K562 (cell line): ENCODE measurements around the gene GSTM1. TPM values are rescaled to one million over a fixed set of nuclear protein-coding genes. Genes with fewer than 3 reads are reported as not detected.

Experiments used
- ATAC-seq: fragments of 200-7000 bp; cut with Tn5 transposase; 3 replicates; pipeline ENCODE4 v1.9.1; 2020; ENCODE audit warnings: moderate library complexity
- BruUV-seq: library from RNA; stranded (reverse); fragments of 400-500 nt; replicated peaks from 2 replicates; lab custom pipeline; 2021; lab: Mats Ljungman, UMichigan
- CTCF ChIA-PET: fragments of 300-600 bp; formaldehyde crosslinking; extraction: SDS; loops from one replicate; lab custom pipeline; 2021; ENCODE audit warnings: low intra/inter-chr PET ratio; lab: Yijun Ruan, JAX
- POLR2A ChIA-PET: fragments of 300-600, 350-650 bp; sonication (Branson Sonifier 250); formaldehyde crosslinking; extraction: SDS; loops from one replicate; lab custom pipeline; 2021; ENCODE audit warnings: antibody characterized with exemption, inconsistent platforms; lab: Yijun Ruan, JAX
- DNase-seq, 4 experiments: peaks; one replicate each; pipeline versions ENCODE4 v3.0.0 to v3.0.0-alpha.2; 2011 to 2018; ENCODE audit warnings: low spot score in 3 of 4, mixed read lengths in 3 of 4; ENCODE audit errors: extremely low read depth in 1 of 4
- FAIRE-seq: peaks from 2 replicates; lab custom pipeline; 2011; peaks lifted over from hg19 to GRCh38; lab: Jason Lieb, UNC
- H2AFZ ChIP-seq: 2 replicates; pipeline ENCODE4 v1.6.0; 2011; ENCODE audit warnings: low read depth, low read length, control low read depth, inconsistent platforms
- H3K27ac ChIP-seq: fragments of 200-600 bp; 3 replicates; pipeline ENCODE4 v1.8.0; 2011; ENCODE audit warnings: low read depth, mild to moderate bottlenecking, control low read depth, inconsistent platforms, low read length, moderate library complexity, mixed read lengths; ENCODE audit errors: extremely low read depth
- H3K27me3 ChIP-seq, 2 experiments: fragments of 300-600 bp in 1 of 2; 2 replicates in 1 of 2; 3 replicates in 1 of 2; pipeline versions ENCODE4 v1.6.0 to v1.8.0; 2011; ENCODE audit warnings: inconsistent platforms in 2 of 2, low read length in 2 of 2, mild to moderate bottlenecking in 1 of 2, mixed read lengths in 1 of 2, moderate library complexity in 1 of 2; ENCODE audit not compliant: control insufficient read depth in 2 of 2, insufficient read depth in 2 of 2
- H3K36me3 ChIP-seq: fragments of 300-600 bp; 3 replicates; pipeline ENCODE4 v1.8.0; 2011; ENCODE audit warnings: mild to moderate bottlenecking, low read length, inconsistent platforms; ENCODE audit not compliant: control insufficient read depth, insufficient read depth
- H3K4me1 ChIP-seq, 2 experiments: fragments of 200-600 bp in 1 of 2; replicated peaks in 1 of 2; 2 replicates in 1 of 2; 3 replicates in 1 of 2; pipeline versions ENCODE4 v1.5.1 to v1.8.0; 2011; ENCODE audit warnings: inconsistent platforms in 2 of 2, low read length in 2 of 2, mild to moderate bottlenecking in 1 of 2, mixed read lengths in 1 of 2, moderate library complexity in 1 of 2; ENCODE audit not compliant: control insufficient read depth in 2 of 2, insufficient read depth in 2 of 2
- H3K4me2 ChIP-seq: 2 replicates; pipeline ENCODE4 v1.6.1; 2011; ENCODE audit warnings: low read length, control low read depth, inconsistent platforms, mixed read lengths; ENCODE audit not compliant: insufficient read depth
- H3K4me3 ChIP-seq: fragments of 200-600 bp; sonication (generic), shearing (Covaris generic); 2 replicates; pipeline ENCODE4 v1.5.1; 2016; ENCODE audit warnings: control low read depth, inconsistent platforms
- H3K79me2 ChIP-seq: fragments of 200-600 bp; 3 replicates; pipeline ENCODE4 v1.8.0; 2011; ENCODE audit warnings: low read length, inconsistent platforms; ENCODE audit not compliant: control insufficient read depth, insufficient read depth
- H3K9ac ChIP-seq, 2 experiments: 2 replicates each; pipeline versions ENCODE4 v1.6.0 to v1.6.1; 2011; ENCODE audit warnings: low read depth in 2 of 2, low read length in 2 of 2, control low read depth in 1 of 2, inconsistent platforms in 1 of 2, mild to moderate bottlenecking in 1 of 2, mixed read lengths in 1 of 2; ENCODE audit not compliant: insufficient read depth in 1 of 2
- H3K9me1 ChIP-seq: one replicate; pipeline ENCODE4 v1.6.0; 2011; ENCODE audit warnings: inconsistent platforms, mild to moderate bottlenecking, low read length, moderate library complexity; ENCODE audit not compliant: control insufficient read depth, insufficient read depth
- H3K9me3 ChIP-seq: replicated peaks from 2 replicates; pipeline ENCODE4 v1.5.1; 2011; ENCODE audit warnings: low read depth, low read length, inconsistent platforms; ENCODE audit not compliant: control insufficient read depth, insufficient read depth
- H4K20me1 ChIP-seq: replicated peaks from 2 replicates; pipeline ENCODE4 v1.6.1; 2011; ENCODE audit warnings: low read length, inconsistent platforms, mixed read lengths; ENCODE audit not compliant: control insufficient read depth, insufficient read depth
- KDM1A ChIP-seq, 2 experiments: fragments of 450-650 bp; IDR thresholded peaks; 2 replicates each; pipeline ENCODE4 v1.6.1; 2016; ENCODE audit warnings: mild to moderate bottlenecking in 2 of 2
- NBN ChIP-seq: fragments of 450-650 bp; IDR thresholded peaks from 2 replicates; pipeline ENCODE4 v1.6.1; 2016; ENCODE audit warnings: low read depth, mild to moderate bottlenecking
- NFYB ChIP-seq: IDR thresholded peaks from 2 replicates; pipeline ENCODE4 v1.6.1; 2011; ENCODE audit warnings: mild to moderate bottlenecking, moderate library complexity; ENCODE audit not compliant: insufficient read length; ENCODE audit errors: extremely low read depth
- PBX2 ChIP-seq, 2 experiments: IDR thresholded peaks in 1 of 2; conservative IDR thresholded peaks in 1 of 2; 2 replicates each; pipeline ENCODE4 v1.6.1; 2016; ENCODE audit warnings: low read depth in 2 of 2, mild to moderate bottlenecking in 1 of 2, missing compliant biosample characterization in 1 of 2, missing genetic modification characterization in 1 of 2, moderate library complexity in 1 of 2
- TCFL5 ChIP-seq: fragments of 250-450 bp; sonication (Bioruptor Pico); conservative IDR thresholded peaks from 2 replicates; pipeline ENCODE4 v1.6.1; 2021; ENCODE audit warnings: mild to moderate bottlenecking, moderate library complexity, matching md5 sums
- ZC3H11A ChIP-seq: IDR thresholded peaks from 2 replicates; pipeline ENCODE4 v1.6.1; 2012; ENCODE audit warnings: low read depth, low read length, improper control_type of control experiment
- ZNF41 ChIP-seq: fragments of 250-450 bp; sonication (Bioruptor Pico); conservative IDR thresholded peaks from 2 replicates; pipeline ENCODE4 v1.4.0; 2020; ENCODE audit warnings: mild to moderate bottlenecking
- ZNF589 ChIP-seq: fragments of 200-800 bp; sonication (Bioruptor generic); IDR thresholded peaks from 2 replicates; pipeline ENCODE4 v1.6.1; 2016; ENCODE audit warnings: low read depth, missing genetic modification characterization, missing compliant biosample characterization
- ZNF780A ChIP-seq: fragments of 250-450 bp; sonication (Bioruptor Pico); IDR thresholded peaks from 2 replicates; pipeline ENCODE4 v1.5.0; 2021; ENCODE audit warnings: mild to moderate bottlenecking
- WGBS: fragments of 100-300 bp; shearing (Covaris generic); methylation state at CpG from one replicate; pipeline ENCODE4 v1.1.6; 2016; ENCODE audit warnings: low coverage, mixed read lengths; ENCODE audit not compliant: insufficient coverage; ENCODE audit errors: missing lambda C conversion rate; 5-methylcytosine and 5-hydroxymethylcytosine counted together
- in situ Hi-C: fragments of 300-500 bp; cut with MboI; formaldehyde crosslinking; loops from 4 replicates; pipeline ENCODE4 v1.15.0; 2018; ENCODE audit warnings: inconsistent platforms, mixed read lengths
- intact Hi-C: fragments of 100-400 bp; cut with micrococcal nuclease; formaldehyde crosslinking; loops from 2 replicates; pipeline ENCODE4 v1.14.2; 2022
- polyA plus RNA-seq, 8 experiments: library from polyadenylated mRNA; depleted of rRNA in 4 of 8; stranded (reverse) in 5 of 8; unstranded in 3 of 8; fragments of >200 nt; fragmentation: Nextera tagmentation in 2 of 8; fragmentation: Illumina TruSeq in 1 of 8; extraction: Ambion mirVana in 2 of 8; extraction: Trizol in 1 of 8; gene quantifications; 2 replicates each; pipeline versions ENCODE4 v1.2.1 to v1.2.3, GENCODE V29; 2011 to 2014; ENCODE audit warnings: inconsistent platforms in 1 of 8, missing spikeins in 1 of 8
- total RNA-seq, 7 experiments: library from RNA; depleted of rRNA in 6 of 7; stranded (reverse); fragments of >200 nt in 6 of 7; fragmentation: Illumina TruSeq in 2 of 7; extraction: Trizol in 2 of 7; gene quantifications; 2 replicates each; pipeline versions ENCODE4 v1.2.1 to v1.2.3, GENCODE V29; 2011 to 2021; ENCODE audit warnings: low replicate concordance in 1 of 7
- TF ChIP-seq, protein P1 (sequence below): sonication (generic); formaldehyde crosslinking; IDR thresholded peaks from 2 replicates; pipeline ENCODE4 v1.8.0; 2023; ENCODE audit warnings: missing genetic modification reagents, mild to moderate bottlenecking, borderline replicate concordance
- TF ChIP-seq, protein P2 (sequence below): sonication (generic); formaldehyde crosslinking; IDR thresholded peaks from 2 replicates; pipeline ENCODE4 v1.8.0; 2022; ENCODE audit warnings: mild to moderate bottlenecking, missing genetic modification reagents

The GSTM1 gene
- total and polyA plus RNA-seq, 9 of the 15 experiments (the other 6 are each of a cell fraction or from before 2014, with no cell fraction given), result not detected

DNA sequence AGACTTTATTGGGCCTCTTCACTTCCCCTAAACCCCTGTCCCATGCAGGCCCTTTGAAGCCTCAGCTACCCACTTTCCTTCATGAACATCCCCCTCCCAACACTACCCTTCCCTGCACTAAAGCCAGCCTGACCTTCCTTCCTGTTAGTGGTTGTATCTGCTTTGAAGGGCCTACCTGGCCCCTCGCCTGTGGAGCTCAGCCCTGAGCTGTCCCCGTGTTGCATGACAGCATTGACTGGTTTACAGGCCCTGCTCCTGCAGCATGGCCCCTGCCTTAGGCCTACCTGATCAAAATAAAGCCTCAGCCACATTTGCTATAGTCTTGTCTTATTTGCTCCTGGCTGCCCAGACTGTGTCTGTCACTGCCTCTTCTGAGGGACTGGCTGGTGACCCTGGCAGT lies 26.2 kb upstream of the GSTM1 start:
- no TSS peak for BruUV-seq
- DNase-seq (no peak), FAIRE-seq (no peak), ATAC-seq (no peak)
- peaks cover 0 to 10% of the 10 kb centered on the region in 2 experiments; a peak in 4 of 5 replicates for H3K4me1 ChIP-seq
- intact Hi-C loops, result no loop called here
- H3K9me3 ChIP-seq, result no peaks in the 10 kb centered on the region
- H2AFZ ChIP-seq, result no peak overlapping the region
- in situ Hi-C loops, result no loop called here
- ChIA-PET POLR2A (interaction anchor here (1.1 to 2.7 kb wide), 4 partner anchors 11 to 325 kb away, joined by 3 to 10 read pairs (median 4); no protein-coding TSS in a partner anchor), CTCF (no interaction called here)
- 0 out of 4 replicates have a peak overlapping the region, but pooled peaks of 1 of the 2 experiments have one; percentile 30 for H3K9ac ChIP-seq
- H3K4me2 ChIP-seq, result no peak overlapping the region
- H3K27me3 ChIP-seq, result no peaks in the 10 kb centered on the region
- H3K9me1 ChIP-seq, result no peaks in the 10 kb centered on the region
- no peak overlapping the region for H3K4me3 ChIP-seq
- no peaks in the 10 kb centered on the region for H3K79me2 ChIP-seq
- WGBS, result 37% methylated on average over 2 of the region's 2 CpGs
- H4K20me1 ChIP-seq, result no peaks in the 10 kb centered on the region
- H3K36me3 ChIP-seq, result peaks cover 14% of the 10 kb centered on the region; the same call in 2 of the 3 replicates
- no peak overlapping the region for H3K27ac ChIP-seq
- TF ChIP-seq ZNF589 (CRISPR knock-in tag) (no peak), ZNF780A (CRISPR knock-in tag) (no peak), NFYB (no peak), ZC3H11A (no peak), NBN (no peak), KDM1A (IDR thresholded peaks at IDR 0.05) (no peak), ZNF41 (CRISPR knock-in tag) (no peak), PBX2 (CRISPR knock-in tag; IDR thresholded peaks at IDR 0.05; ENCODE audit: low read depth) (no peak), PBX2 (tag; conservative IDR thresholded peaks at IDR 0.05; ENCODE audit: low read depth) (no peak), TCFL5 (CRISPR knock-in tag) (no peak)
- TF ChIP-seq, protein P1, sequence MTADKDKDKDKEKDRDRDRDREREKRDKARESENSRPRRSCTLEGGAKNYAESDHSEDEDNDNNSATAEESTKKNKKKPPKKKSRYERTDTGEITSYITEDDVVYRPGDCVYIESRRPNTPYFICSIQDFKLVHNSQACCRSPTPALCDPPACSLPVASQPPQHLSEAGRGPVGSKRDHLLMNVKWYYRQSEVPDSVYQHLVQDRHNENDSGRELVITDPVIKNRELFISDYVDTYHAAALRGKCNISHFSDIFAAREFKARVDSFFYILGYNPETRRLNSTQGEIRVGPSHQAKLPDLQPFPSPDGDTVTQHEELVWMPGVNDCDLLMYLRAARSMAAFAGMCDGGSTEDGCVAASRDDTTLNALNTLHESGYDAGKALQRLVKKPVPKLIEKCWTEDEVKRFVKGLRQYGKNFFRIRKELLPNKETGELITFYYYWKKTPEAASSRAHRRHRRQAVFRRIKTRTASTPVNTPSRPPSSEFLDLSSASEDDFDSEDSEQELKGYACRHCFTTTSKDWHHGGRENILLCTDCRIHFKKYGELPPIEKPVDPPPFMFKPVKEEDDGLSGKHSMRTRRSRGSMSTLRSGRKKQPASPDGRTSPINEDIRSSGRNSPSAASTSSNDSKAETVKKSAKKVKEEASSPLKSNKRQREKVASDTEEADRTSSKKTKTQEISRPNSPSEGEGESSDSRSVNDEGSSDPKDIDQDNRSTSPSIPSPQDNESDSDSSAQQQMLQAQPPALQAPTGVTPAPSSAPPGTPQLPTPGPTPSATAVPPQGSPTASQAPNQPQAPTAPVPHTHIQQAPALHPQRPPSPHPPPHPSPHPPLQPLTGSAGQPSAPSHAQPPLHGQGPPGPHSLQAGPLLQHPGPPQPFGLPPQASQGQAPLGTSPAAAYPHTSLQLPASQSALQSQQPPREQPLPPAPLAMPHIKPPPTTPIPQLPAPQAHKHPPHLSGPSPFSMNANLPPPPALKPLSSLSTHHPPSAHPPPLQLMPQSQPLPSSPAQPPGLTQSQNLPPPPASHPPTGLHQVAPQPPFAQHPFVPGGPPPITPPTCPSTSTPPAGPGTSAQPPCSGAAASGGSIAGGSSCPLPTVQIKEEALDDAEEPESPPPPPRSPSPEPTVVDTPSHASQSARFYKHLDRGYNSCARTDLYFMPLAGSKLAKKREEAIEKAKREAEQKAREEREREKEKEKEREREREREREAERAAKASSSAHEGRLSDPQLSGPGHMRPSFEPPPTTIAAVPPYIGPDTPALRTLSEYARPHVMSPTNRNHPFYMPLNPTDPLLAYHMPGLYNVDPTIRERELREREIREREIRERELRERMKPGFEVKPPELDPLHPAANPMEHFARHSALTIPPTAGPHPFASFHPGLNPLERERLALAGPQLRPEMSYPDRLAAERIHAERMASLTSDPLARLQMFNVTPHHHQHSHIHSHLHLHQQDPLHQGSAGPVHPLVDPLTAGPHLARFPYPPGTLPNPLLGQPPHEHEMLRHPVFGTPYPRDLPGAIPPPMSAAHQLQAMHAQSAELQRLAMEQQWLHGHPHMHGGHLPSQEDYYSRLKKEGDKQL (CRISPR knock-in tag), result no peak
- TF ChIP-seq, protein P2, sequence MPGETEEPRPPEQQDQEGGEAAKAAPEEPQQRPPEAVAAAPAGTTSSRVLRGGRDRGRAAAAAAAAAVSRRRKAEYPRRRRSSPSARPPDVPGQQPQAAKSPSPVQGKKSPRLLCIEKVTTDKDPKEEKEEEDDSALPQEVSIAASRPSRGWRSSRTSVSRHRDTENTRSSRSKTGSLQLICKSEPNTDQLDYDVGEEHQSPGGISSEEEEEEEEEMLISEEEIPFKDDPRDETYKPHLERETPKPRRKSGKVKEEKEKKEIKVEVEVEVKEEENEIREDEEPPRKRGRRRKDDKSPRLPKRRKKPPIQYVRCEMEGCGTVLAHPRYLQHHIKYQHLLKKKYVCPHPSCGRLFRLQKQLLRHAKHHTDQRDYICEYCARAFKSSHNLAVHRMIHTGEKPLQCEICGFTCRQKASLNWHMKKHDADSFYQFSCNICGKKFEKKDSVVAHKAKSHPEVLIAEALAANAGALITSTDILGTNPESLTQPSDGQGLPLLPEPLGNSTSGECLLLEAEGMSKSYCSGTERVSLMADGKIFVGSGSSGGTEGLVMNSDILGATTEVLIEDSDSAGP (CRISPR knock-in tag), result no peak
